OCI-LY7 (cell line): ENCODE data around the gene PDS5B. TPM values are rescaled to one million over a fixed set of nuclear protein-coding genes. Genes with fewer than 3 reads are reported as not detected.
"Not testable (repeated sequence)": the region's sequence is repeated elsewhere in the genome, so short reads cannot be mapped to it uniquely, and the experiment has no call there.

ENCODE experiments used
- BruUV-seq: library from RNA; stranded (reverse); fragments of 400-500 nt; replicated peaks from 2 replicates; lab custom pipeline; 2021; lab: Mats Ljungman, UMichigan
- CTCF ChIA-PET: fragments of 300-600 bp; sonication (Branson Sonifier 250); formaldehyde crosslinking; loops from one replicate; lab custom pipeline; 2022; ENCODE audit warnings: antibody characterized with exemption; ENCODE audit not compliant: unreplicated experiment; lab: Charles Lee
- POLR2A ChIA-PET: fragments of 300-600 bp; sonication (Branson Sonifier 250); formaldehyde crosslinking; loops from one replicate; lab custom pipeline; 2022; ENCODE audit warnings: antibody characterized with exemption; lab: Charles Lee
- DNase-seq: peaks from one replicate; pipeline ENCODE4 v3.0.0-alpha.2; 2015; ENCODE audit warnings: low spot score
- H2AFZ ChIP-seq: fragments of 200-600 bp; sonication (generic), shearing (Covaris generic); 2 replicates; pipeline ENCODE4 v1.6.1; 2014; ENCODE audit warnings: mild to moderate bottlenecking, antibody characterized with exemption, low read length, moderate library complexity
- H3K27ac ChIP-seq: fragments of 200-600 bp; sonication (generic); 2 replicates; pipeline ENCODE4 v1.5.1; 2014; ENCODE audit warnings: mixed run types, low read depth, mild to moderate bottlenecking, moderate library complexity, low read length, inconsistent platforms; ENCODE audit not compliant: poor library complexity, severe bottlenecking
- H3K36me3 ChIP-seq: fragments of 200-600 bp; sonication (generic); 2 replicates; pipeline ENCODE4 v1.6.1; 2014; ENCODE audit warnings: mild to moderate bottlenecking, antibody characterized with exemption, low read length, moderate library complexity, mixed read lengths; ENCODE audit not compliant: insufficient read depth
- H3K4me1 ChIP-seq: fragments of 200-600 bp; sonication (generic); 2 replicates; pipeline ENCODE4 v1.5.1; 2014; ENCODE audit warnings: mild to moderate bottlenecking, low read length; ENCODE audit not compliant: insufficient read depth, poor library complexity, severe bottlenecking
- H3K4me2 ChIP-seq: fragments of 200-600 bp; sonication (generic); 2 replicates; pipeline ENCODE4 v1.6.1; 2014; ENCODE audit warnings: mild to moderate bottlenecking, low read length
- H3K4me3 ChIP-seq: fragments of 200-600 bp; sonication (generic); 2 replicates; pipeline ENCODE4 v1.5.1; 2014; ENCODE audit warnings: mild to moderate bottlenecking, low read depth, low read length; ENCODE audit not compliant: poor library complexity, severe bottlenecking
- H3K79me2 ChIP-seq: fragments of 200-600 bp; sonication (generic); 2 replicates; pipeline ENCODE4 v1.6.1; 2016; ENCODE audit warnings: low read depth, mild to moderate bottlenecking, low read length, moderate library complexity, mixed read lengths; ENCODE audit not compliant: insufficient read depth
- H3K9me2 ChIP-seq: fragments of 200-600 bp; sonication (generic); 2 replicates; pipeline ENCODE4 v1.6.1; 2016; ENCODE audit warnings: mild to moderate bottlenecking, low read length, mixed read lengths; ENCODE audit not compliant: insufficient read depth
- H3K9me3 ChIP-seq: fragments of 200-600 bp; sonication (generic); 2 replicates; pipeline ENCODE4 v1.6.1; 2014; ENCODE audit warnings: mild to moderate bottlenecking, mixed run types, low read length, mixed read lengths
- H4K20me1 ChIP-seq: fragments of 200-600 bp; sonication (generic); 2 replicates; pipeline ENCODE4 v1.6.1; 2014; ENCODE audit warnings: mild to moderate bottlenecking, antibody characterized with exemption, low read length, moderate library complexity, mixed read lengths; ENCODE audit not compliant: insufficient read depth
- EZH2phosphoT487 ChIP-seq: fragments of 200-600 bp; sonication (generic); IDR thresholded peaks from 2 replicates; pipeline ENCODE4 v1.6.1; 2018; ENCODE audit warnings: low read depth, borderline replicate concordance, mild to moderate bottlenecking, mixed run types, antibody characterized with exemption, low read length, moderate library complexity, mixed read lengths
- intact Hi-C: fragments of 100-400 bp; cut with micrococcal nuclease; formaldehyde crosslinking; loops from one replicate; pipeline ENCODE4 v1.10.0; 2022; ENCODE audit not compliant: unreplicated experiment
- total RNA-seq, 2 experiments: library from RNA; depleted of rRNA in 1 of 2; stranded (reverse); fragments of >200 nt in 1 of 2; shearing (Covaris generic) in 1 of 2; gene quantifications; 2 replicates each; pipeline ENCODE4 v1.2.3, GENCODE V29; 2014 to 2022
- TF ChIP-seq, protein P1 (sequence below): fragments of 200-600 bp; sonication (generic); conservative IDR thresholded peaks from 2 replicates; pipeline ENCODE4 v1.5.1; 2014; ENCODE audit warnings: mild to moderate bottlenecking, antibody characterized with exemption, low read length, moderate library complexity, mixed read lengths

Gene PDS5B
- total RNA-seq, 2 experiments from 2014 or later = 34.1 to 70.4 TPM

GRCh38 chr13:32720026-32720425 is 133.8 kb downstream of the PDS5B start:
- DNase-seq = no peak
- Histone ChIP-seq H3K9me3 (peaks cover 19% of the 10 kb centered on the region; the same call in 1 of the 2 replicates), H3K4me1 (no peaks in the 10 kb centered on the region), H3K36me3 (peaks cover 72% of the 10 kb centered on the region), H3K9me2 (no peaks in the 10 kb centered on the region), H3K4me3 (no peak overlapping the region), H4K20me1 (no peaks in the 10 kb centered on the region), H3K4me2 (no peak overlapping the region), H3K27ac (no peak overlapping the region), H3K79me2 (no peaks in the 10 kb centered on the region), H2AFZ (no peak overlapping the region)
- BruUV-seq = no TSS peak
- POLR2A ChIA-PET = no interaction called here
- intact Hi-C loops = no loop called here
- CTCF ChIA-PET = no interaction called here
- TF ChIP-seq EZH2phosphoT487 = no peak
- TF ChIP-seq, protein P1, sequence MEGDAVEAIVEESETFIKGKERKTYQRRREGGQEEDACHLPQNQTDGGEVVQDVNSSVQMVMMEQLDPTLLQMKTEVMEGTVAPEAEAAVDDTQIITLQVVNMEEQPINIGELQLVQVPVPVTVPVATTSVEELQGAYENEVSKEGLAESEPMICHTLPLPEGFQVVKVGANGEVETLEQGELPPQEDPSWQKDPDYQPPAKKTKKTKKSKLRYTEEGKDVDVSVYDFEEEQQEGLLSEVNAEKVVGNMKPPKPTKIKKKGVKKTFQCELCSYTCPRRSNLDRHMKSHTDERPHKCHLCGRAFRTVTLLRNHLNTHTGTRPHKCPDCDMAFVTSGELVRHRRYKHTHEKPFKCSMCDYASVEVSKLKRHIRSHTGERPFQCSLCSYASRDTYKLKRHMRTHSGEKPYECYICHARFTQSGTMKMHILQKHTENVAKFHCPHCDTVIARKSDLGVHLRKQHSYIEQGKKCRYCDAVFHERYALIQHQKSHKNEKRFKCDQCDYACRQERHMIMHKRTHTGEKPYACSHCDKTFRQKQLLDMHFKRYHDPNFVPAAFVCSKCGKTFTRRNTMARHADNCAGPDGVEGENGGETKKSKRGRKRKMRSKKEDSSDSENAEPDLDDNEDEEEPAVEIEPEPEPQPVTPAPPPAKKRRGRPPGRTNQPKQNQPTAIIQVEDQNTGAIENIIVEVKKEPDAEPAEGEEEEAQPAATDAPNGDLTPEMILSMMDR = no peak

DNA sequence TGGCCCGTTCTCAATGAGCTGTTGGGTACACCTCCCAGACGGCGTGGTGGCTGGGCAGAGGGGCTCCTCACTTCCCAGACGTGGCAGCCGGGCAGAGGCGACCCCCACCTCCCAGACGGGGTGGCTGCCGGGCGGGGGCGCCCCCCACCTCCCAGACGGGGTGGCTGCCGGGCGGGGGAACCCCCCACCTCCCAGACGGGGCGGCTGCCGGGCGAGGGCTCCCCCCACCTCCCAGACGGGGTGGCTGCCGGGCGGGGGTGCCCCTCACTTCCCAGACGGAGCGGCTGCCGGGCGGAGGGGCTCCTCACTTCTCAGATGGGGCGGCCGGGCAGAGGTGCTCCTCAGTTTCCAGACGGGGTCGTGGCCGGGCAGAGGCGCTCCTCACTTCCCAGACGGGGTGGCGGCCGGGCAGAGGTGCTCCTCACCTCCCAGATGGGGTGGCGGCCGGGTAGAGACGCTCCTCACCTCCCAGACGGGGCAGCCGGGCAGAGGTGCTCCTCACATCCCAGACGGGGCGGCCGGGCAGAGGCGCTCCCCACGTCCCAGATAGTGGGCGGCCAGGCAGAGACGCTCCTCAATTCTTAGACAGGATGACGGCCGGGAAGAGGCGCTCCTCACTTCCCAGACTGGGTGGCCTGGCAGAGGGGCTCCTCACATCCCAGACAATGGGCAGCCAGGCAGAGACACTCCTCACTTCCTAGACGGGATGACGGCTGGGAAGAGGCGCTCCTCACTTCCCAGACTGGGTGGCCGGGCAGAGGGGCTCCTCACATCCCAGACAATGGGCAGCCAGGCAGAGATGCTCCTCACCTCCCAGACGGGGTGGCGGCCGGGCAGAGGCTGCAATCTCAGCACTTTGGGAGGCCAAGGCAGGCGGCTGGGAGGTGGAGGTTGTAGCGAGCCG is 135.1 kb downstream of the PDS5B start:
- H3K9me2 ChIP-seq, POLR2A ChIA-PET, H3K4me1 ChIP-seq, DNase-seq, H4K20me1 ChIP-seq, H3K4me3 ChIP-seq, H2AFZ ChIP-seq, H3K27ac ChIP-seq, H3K79me2 ChIP-seq, intact Hi-C loops, H3K4me2 ChIP-seq, CTCF ChIA-PET, BruUV-seq: not testable (repeated sequence)
- Histone ChIP-seq H3K9me3 (peaks cover 15% of the 10 kb centered on the region; the same call in 1 of the 2 replicates), H3K36me3 (peaks cover 69% of the 10 kb centered on the region)

DNA sequence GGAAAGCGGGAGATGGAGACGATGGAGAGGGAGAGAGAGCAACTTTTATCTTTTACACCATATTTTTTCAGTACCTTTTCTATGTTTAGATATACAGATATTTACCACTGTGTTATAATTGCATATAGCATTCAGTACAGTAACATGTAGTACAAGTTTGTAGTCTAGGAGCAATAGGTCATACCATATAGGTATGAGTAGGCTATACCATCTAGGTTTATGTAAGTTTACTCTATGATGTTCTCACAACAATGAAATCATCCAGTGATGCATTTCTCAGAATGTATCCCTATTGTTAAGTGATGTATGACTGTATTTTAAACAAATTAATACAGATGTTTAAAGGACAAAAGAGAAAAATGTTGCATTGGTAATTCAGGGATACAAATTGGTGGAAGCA is 136.1 kb downstream of the PDS5B start:
- CTCF ChIA-PET = no interaction called here
- Histone ChIP-seq H3K9me2 (no peaks in the 10 kb centered on the region), H3K9me3 (peaks cover 15% of the 10 kb centered on the region; the same call in 1 of the 2 replicates), H4K20me1 (no peaks in the 10 kb centered on the region), H3K36me3 (peaks cover 68% of the 10 kb centered on the region), H3K4me3 (no peak overlapping the region), H2AFZ (no peak overlapping the region), H3K79me2 (peaks cover under 1% of the 10 kb centered on the region; the same call in 1 of the 2 replicates), H3K4me2 (no peak overlapping the region), H3K27ac (no peak overlapping the region), H3K4me1 (no peaks in the 10 kb centered on the region)
- intact Hi-C loops = no loop called here
- POLR2A ChIA-PET = interaction anchor here (0.5 kb wide), 1 partner anchor 154 kb away, joined by 5 read pairs; no protein-coding TSS in a partner anchor
- no peak for DNase-seq
- BruUV-seq = no TSS peak
- no peak for TF ChIP-seq EZH2phosphoT487
- TF ChIP-seq, protein P1 = no peak
